MCF 10A (cell line): ENCODE measurements around the gene C5orf15. TPM values are rescaled to one million over a fixed set of nuclear protein-coding genes. Genes with fewer than 3 reads are reported as not detected.

Experiments
- BruUV-seq: library from RNA; stranded (reverse); fragments of 400-500 nt; replicated peaks from 2 replicates; lab custom pipeline; 2021; lab: Mats Ljungman, UMichigan
- CTCF ChIA-PET: fragments of 300-600 bp; sonication (Branson Sonifier 250); formaldehyde crosslinking; extraction: SDS; loops from one replicate; lab custom pipeline; 2021; ENCODE audit warnings: antibody characterized with exemption, inconsistent platforms; lab: Yijun Ruan, JAX
- POLR2A ChIA-PET: fragments of 300-600, 350-650 bp; sonication (Branson Sonifier 250); formaldehyde crosslinking; extraction: SDS; loops from one replicate; lab custom pipeline; 2020; ENCODE audit warnings: antibody characterized with exemption, inconsistent platforms; lab: Yijun Ruan, JAX
- DNase-seq: peaks from one replicate; pipeline ENCODE4 v3.0.0-alpha.2; 2018; ENCODE audit not compliant: unreplicated experiment
- H3K27ac Mint-ChIP-seq: one replicate; pipeline ENCODE4 v1.8.0; 2022; ENCODE audit warnings: mild to moderate bottlenecking, low read depth, mixed read lengths; ENCODE audit not compliant: unreplicated experiment
- H3K27me3 Mint-ChIP-seq: one replicate; pipeline ENCODE4 v1.8.0; 2022; ENCODE audit warnings: mixed read lengths; ENCODE audit not compliant: insufficient read depth, unreplicated experiment
- H3K36me3 Mint-ChIP-seq: one replicate; pipeline ENCODE4 v1.8.0; 2022; ENCODE audit warnings: mild to moderate bottlenecking, moderate library complexity, mixed read lengths; ENCODE audit not compliant: insufficient read depth, unreplicated experiment
- H3K4me1 Mint-ChIP-seq: one replicate; pipeline ENCODE4 v1.8.0; 2022; ENCODE audit warnings: mixed read lengths; ENCODE audit not compliant: insufficient read depth, unreplicated experiment
- H3K4me3 Mint-ChIP-seq: one replicate; pipeline ENCODE4 v1.8.0; 2022; ENCODE audit warnings: mild to moderate bottlenecking, moderate library complexity, mixed read lengths; ENCODE audit not compliant: unreplicated experiment
- H3K9me3 Mint-ChIP-seq: one replicate; pipeline ENCODE4 v1.8.0; 2022; ENCODE audit warnings: mixed read lengths; ENCODE audit not compliant: unreplicated experiment
- CTCF ChIP-seq: fragments of 200-600 bp; IDR thresholded peaks from one replicate; pipeline ENCODE4 v1.8.0; 2022; ENCODE audit warnings: antibody characterized with exemption, mild to moderate bottlenecking; ENCODE audit not compliant: unreplicated experiment
- intact Hi-C: fragments of 100-400 bp; cut with micrococcal nuclease; formaldehyde crosslinking; loops from 2 replicates; pipeline ENCODE4 v1.14.1; 2022
- total RNA-seq: library from RNA; stranded (reverse); gene quantifications from 2 replicates; pipeline ENCODE4 v1.2.3, GENCODE V29; 2022

Gene C5orf15
- total RNA-seq, 1 experiment from 2014 or later = 35.1 TPM

- Mint-ChIP-seq H3K36me3 (no peaks in the 10 kb centered on the region), H3K4me1 (no peaks in the 10 kb centered on the region), H3K27me3 (peaks cover 37% of the 10 kb centered on the region), H3K27ac (no peak overlapping the region), H3K9me3 (no peaks in the 10 kb centered on the region), H3K4me3 (no peak overlapping the region)
- CTCF ChIA-PET = interaction anchor here (0.7 to 1.0 kb wide), 2 partner anchors 13 to 399 kb away, joined by 3 to 4 read pairs; no protein-coding TSS in a partner anchor
- TF ChIP-seq CTCF = no peak
- no TSS peak for BruUV-seq
- intact Hi-C loops = no loop called here
- DNase-seq = no peak
- POLR2A ChIA-PET = interaction anchor here (0.7 kb wide), 1 partner anchor 133 kb away, joined by 3 read pairs; no protein-coding TSS in a partner anchor
Observed at GRCh38 chr5:133924221-133924920, 44.1 kb downstream of the C5orf15 start.

GRCh38 chr5:133921979-133922378 is 46.4 kb downstream of the C5orf15 start:
- POLR2A ChIA-PET = no interaction called here
- H3K36me3 Mint-ChIP-seq = no peaks in the 10 kb centered on the region
- BruUV-seq = no TSS peak
- no peak for TF ChIP-seq CTCF
- intact Hi-C loops = no loop called here
- no peak overlapping the region for H3K27ac Mint-ChIP-seq
- no peak for DNase-seq
- peaks cover 37% of the 10 kb centered on the region for H3K27me3 Mint-ChIP-seq
- no peaks in the 10 kb centered on the region for H3K9me3 Mint-ChIP-seq
- no peak overlapping the region for H3K4me3 Mint-ChIP-seq
- H3K4me1 Mint-ChIP-seq = no peaks in the 10 kb centered on the region
- CTCF ChIA-PET = no interaction called here

- Mint-ChIP-seq H3K27me3 (peaks cover 37% of the 10 kb centered on the region), H3K27ac (no peak overlapping the region), H3K4me3 (no peak overlapping the region), H3K36me3 (no peaks in the 10 kb centered on the region), H3K4me1 (no peaks in the 10 kb centered on the region), H3K9me3 (no peaks in the 10 kb centered on the region)
- ChIA-PET POLR2A (no interaction called here), CTCF (interaction anchor here (0.7 kb wide), 1 partner anchor 1292 kb away, joined by 3 read pairs; no protein-coding TSS in a partner anchor)
- no TSS peak for BruUV-seq
- DNase-seq = no peak
- TF ChIP-seq CTCF = no peak
- intact Hi-C loops = no loop called here
Observed at GRCh38 chr5:133921069-133921468, 47.4 kb downstream of the C5orf15 start.

- H3K36me3 Mint-ChIP-seq = no peaks in the 10 kb centered on the region
- DNase-seq = no peak
- intact Hi-C loops = no loop called here
- ChIA-PET CTCF (interaction anchor here (0.6 to 1.4 kb wide), 3 partner anchors 10 to 496 kb away, joined by 3 to 4 read pairs (median 4); no protein-coding TSS in a partner anchor), POLR2A (no interaction called here)
- H3K4me1 Mint-ChIP-seq = no peaks in the 10 kb centered on the region
- no peak overlapping the region for H3K27ac Mint-ChIP-seq
- H3K27me3 Mint-ChIP-seq = peaks cover 22% of the 10 kb centered on the region
- no peaks in the 10 kb centered on the region for H3K9me3 Mint-ChIP-seq
- no peak overlapping the region for H3K4me3 Mint-ChIP-seq
- no peak for TF ChIP-seq CTCF
- no TSS peak for BruUV-seq
Observed at GRCh38 chr5:133919148-133920136, 49.0 kb downstream of the C5orf15 start.
